Upper lobe of right lung (tissue), 1 donor: Measurements from ENCODE around the gene DUSP11. TPM values are rescaled to one million over a fixed set of nuclear protein-coding genes. Genes with fewer than 3 reads are reported as not detected.

ENCODE experiments used
- ATAC-seq: fragments of 200-7000 bp; cut with Tn5 transposase; one replicate; pipeline ENCODE4 v1.9.1; 2020; ENCODE audit warnings: mild to moderate bottlenecking, moderate library complexity
- DNase-seq: peaks from one replicate; pipeline ENCODE4 v3.0.0-alpha.2; 2020
- H3K27ac ChIP-seq: fragments of 200-600 bp; one replicate; pipeline ENCODE4 v1.8.0; 2022
- H3K27me3 ChIP-seq: fragments of 200-600 bp; one replicate; pipeline ENCODE4 v1.8.0; 2022; ENCODE audit warnings: mild to moderate bottlenecking
- H3K36me3 ChIP-seq: fragments of 200-600 bp; one replicate; pipeline ENCODE4 v1.8.0; 2022
- H3K4me1 ChIP-seq: fragments of 200-600 bp; one replicate; pipeline ENCODE4 v1.8.0; 2022
- H3K4me3 ChIP-seq: fragments of 200-600 bp; one replicate; pipeline ENCODE4 v1.8.0; 2022; ENCODE audit warnings: mild to moderate bottlenecking
- H3K9me3 ChIP-seq: fragments of 200-600 bp; one replicate; pipeline ENCODE4 v1.8.0; 2022
- intact Hi-C: fragments of 100-400 bp; cut with DNase I; formaldehyde crosslinking; loops from one replicate; pipeline ENCODE4 v1.11.0; 2022
- total RNA-seq: library from RNA; stranded (reverse); fragmentation: NEBNext Ultra II Directional; extraction: Animal tissue kit (Norgen Biotek cat#: 25700); gene quantifications from one replicate; pipeline ENCODE4 v1.2.1, GENCODE V29; 2021
- TF ChIP-seq, protein P1 (sequence below): fragments of 200-600 bp; IDR thresholded peaks from one replicate; pipeline ENCODE4 v1.8.0; 2022; ENCODE audit warnings: antibody characterized with exemption
- donor health status: DM: no; HTN: yes; CAD: no; lungs with severe emphysema.

DUSP11 gene
- total RNA-seq, 1 donor from 2014 or later, result 17.9 TPM

DNA sequence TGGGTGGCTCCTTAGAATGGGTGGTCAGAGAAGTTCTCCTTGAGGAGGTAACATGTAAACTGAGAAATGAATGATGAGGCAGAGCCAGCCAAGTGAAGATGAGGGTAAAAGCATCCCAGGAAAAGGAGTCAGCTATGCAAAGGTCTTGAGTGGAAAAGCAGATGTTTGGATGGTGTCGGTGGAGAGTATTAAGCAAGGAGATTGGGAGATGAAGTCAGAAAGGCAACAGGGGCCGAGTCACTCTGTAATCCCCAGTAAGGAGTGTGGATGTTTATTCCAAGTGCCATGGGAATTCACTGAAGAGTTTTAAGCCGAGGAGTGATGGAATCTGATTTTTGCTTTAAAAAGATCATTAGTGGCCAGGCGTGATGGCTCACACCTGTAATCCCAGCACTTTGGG, 45.5 kb upstream of the DUSP11 start:
- intact Hi-C loops, result no loop called here
- Histone ChIP-seq H3K4me3 (no peak overlapping the region), H3K27me3 (no peaks in the 10 kb centered on the region), H3K9me3 (no peaks in the 10 kb centered on the region), H3K4me1 (peaks cover 13% of the 10 kb centered on the region), H3K36me3 (no peaks in the 10 kb centered on the region), H3K27ac (no peak overlapping the region)
- no peak for ATAC-seq
- TF ChIP-seq, protein P1, sequence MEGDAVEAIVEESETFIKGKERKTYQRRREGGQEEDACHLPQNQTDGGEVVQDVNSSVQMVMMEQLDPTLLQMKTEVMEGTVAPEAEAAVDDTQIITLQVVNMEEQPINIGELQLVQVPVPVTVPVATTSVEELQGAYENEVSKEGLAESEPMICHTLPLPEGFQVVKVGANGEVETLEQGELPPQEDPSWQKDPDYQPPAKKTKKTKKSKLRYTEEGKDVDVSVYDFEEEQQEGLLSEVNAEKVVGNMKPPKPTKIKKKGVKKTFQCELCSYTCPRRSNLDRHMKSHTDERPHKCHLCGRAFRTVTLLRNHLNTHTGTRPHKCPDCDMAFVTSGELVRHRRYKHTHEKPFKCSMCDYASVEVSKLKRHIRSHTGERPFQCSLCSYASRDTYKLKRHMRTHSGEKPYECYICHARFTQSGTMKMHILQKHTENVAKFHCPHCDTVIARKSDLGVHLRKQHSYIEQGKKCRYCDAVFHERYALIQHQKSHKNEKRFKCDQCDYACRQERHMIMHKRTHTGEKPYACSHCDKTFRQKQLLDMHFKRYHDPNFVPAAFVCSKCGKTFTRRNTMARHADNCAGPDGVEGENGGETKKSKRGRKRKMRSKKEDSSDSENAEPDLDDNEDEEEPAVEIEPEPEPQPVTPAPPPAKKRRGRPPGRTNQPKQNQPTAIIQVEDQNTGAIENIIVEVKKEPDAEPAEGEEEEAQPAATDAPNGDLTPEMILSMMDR, result no peak
- DNase-seq, result no peak

DNA sequence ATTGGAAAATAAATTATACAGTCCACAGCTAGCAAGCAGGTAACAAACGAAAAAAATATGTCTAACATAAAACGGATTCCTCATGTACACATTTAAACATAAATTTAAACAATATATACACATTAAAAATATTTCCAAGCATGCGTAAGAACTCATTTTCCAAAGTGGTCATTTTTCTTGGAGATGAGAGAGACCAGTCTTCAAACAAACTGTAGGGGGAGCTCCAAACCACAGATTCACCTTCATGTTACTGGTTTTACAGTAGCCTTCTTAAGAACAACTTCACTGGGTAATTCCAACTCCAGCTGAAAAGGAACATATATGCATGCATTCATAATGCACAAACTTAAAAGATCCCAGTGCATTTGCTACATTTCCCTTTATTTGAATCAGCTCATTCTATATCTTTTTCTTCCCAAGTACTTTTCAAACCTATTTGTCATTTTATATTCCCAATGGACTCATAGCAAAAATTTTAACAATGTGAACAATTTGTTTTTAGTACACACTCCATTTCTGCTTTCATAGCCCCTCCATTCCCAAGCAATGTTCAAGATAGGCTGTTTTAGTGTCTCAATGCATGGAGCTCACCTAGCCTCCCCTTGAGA, 44.1 kb upstream of the DUSP11 start:
- DNase-seq, result no peak
- ATAC-seq, result peak; percentile 63
- intact Hi-C loops, result no loop called here

DNA sequence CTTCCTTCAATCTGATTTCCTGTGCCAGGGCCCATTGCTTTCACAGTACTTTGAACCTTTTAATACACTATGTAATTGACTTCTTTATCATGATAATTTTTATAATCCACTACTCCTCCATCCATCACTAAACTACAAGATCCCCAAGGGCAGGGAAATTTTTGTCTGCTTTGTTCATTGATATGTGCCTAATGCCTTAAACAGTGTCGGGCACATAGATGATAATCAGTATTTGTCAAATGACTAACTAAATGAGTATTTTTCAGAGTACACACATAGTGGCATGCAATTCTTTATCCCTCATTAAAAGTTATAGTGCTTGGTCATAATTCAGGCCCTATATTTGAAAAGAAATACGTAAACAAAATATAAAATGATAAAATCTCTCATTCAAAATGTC, 43.5 kb upstream of the DUSP11 start:
- DNase-seq, result no peak
- intact Hi-C loops, result no loop called here
- no peaks in the 10 kb centered on the region for H3K36me3 ChIP-seq
- ATAC-seq, result no peak
- no peaks in the 10 kb centered on the region for H3K27me3 ChIP-seq
- TF ChIP-seq, protein P1, result no peak
- no peaks in the 10 kb centered on the region for H3K9me3 ChIP-seq
- H3K4me3 ChIP-seq, result no peak overlapping the region
- H3K27ac ChIP-seq, result no peak overlapping the region
- peaks cover 6% of the 10 kb centered on the region for H3K4me1 ChIP-seq

More for the DNA sequence above, 44.1 kb upstream of the DUSP11 start:
- Histone ChIP-seq H3K27me3 (no peaks in the 10 kb centered on the region), H3K36me3 (no peaks in the 10 kb centered on the region), H3K9me3 (no peaks in the 10 kb centered on the region), H3K4me1 (peaks cover 6% of the 10 kb centered on the region), H3K4me3 (no peak overlapping the region), H3K27ac (no peak overlapping the region)
- TF ChIP-seq, protein P1, result peak; percentile 89

DNA sequence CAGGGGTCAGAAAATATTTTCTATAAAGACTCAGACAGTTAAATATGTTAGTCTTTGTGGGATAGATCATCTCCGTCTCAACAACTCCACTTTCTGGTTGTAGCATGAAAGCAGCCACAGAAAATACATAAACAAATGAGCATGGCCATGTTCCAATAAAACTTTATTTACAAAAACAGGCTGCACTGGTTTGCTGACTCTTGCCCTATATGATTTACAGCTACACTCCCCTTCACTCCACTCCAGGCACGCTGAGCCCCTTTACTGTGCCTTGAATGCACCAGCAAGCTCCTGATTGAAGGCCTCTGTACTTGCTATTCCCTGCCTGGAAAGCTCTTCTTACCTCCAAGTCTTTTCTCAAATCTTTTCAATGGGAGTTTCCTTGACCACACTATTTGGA, 43.1 kb upstream of the DUSP11 start:
- ATAC-seq (no peak), DNase-seq (no peak)
- peaks cover 2% of the 10 kb centered on the region for H3K4me1 ChIP-seq
- intact Hi-C loops, result no loop called here
- no peak overlapping the region for H3K4me3 ChIP-seq
- H3K27ac ChIP-seq, result no peak overlapping the region
- TF ChIP-seq, protein P1, result no peak
- H3K27me3 ChIP-seq, result no peaks in the 10 kb centered on the region
- H3K9me3 ChIP-seq, result no peaks in the 10 kb centered on the region
- no peaks in the 10 kb centered on the region for H3K36me3 ChIP-seq

DNA sequence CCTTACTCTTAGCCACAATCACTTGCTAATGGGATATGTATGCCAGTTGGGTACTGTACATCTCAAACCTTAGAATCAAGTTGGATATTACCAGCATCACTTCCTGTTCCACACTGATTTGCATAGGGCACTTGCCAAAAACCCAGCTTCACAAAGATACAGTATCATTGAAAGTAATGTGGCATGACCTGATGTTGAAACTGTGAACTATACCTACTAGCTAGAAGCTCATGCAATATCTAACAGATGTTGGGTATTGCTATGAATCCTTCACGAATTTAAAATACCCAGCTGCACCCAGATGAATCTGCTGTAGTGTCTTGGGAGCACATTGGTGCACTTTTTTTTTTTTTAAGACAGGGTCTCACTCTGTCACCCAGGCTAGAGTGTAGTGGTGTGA, 42.4 kb upstream of the DUSP11 start:
- intact Hi-C loops, result no loop called here
- TF ChIP-seq, protein P1, result no peak
- no peak for ATAC-seq
- Histone ChIP-seq H3K9me3 (no peaks in the 10 kb centered on the region), H3K27ac (no peak overlapping the region), H3K4me1 (no peaks in the 10 kb centered on the region), H3K4me3 (no peak overlapping the region), H3K27me3 (no peaks in the 10 kb centered on the region), H3K36me3 (no peaks in the 10 kb centered on the region)
- no peak for DNase-seq

DNA sequence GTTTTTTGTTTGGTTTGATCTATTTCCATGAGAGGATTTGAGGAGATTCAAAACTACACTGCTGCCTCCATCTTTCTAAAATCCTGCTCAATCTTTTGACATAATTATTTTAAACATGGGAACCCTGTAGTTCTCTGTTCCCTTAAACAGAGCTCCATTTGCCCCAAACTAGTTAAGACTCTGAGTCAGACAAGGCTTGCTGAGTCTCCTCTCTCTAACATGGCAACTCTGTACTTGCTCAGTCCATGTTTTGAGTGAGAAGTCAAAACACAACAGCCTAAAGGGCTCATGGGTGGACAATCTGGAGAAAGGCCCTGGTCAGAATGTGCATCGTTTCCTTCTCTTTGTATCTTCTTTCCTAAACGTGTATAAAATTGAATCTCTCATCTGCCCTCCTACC, 41.8 kb upstream of the DUSP11 start:
- Histone ChIP-seq H3K4me1 (no peaks in the 10 kb centered on the region), H3K36me3 (no peaks in the 10 kb centered on the region), H3K27me3 (no peaks in the 10 kb centered on the region), H3K4me3 (no peak overlapping the region), H3K9me3 (no peaks in the 10 kb centered on the region), H3K27ac (no peak overlapping the region)
- ATAC-seq (no peak), DNase-seq (no peak)
- TF ChIP-seq, protein P1, result no peak
- intact Hi-C loops, result no loop called here
